Measurements from ENCODE around the gene CPA2. TPM values are rescaled to one million over a fixed set of nuclear protein-coding genes. Genes with fewer than 3 reads are reported as not detected.

CPA2 gene
- total RNA-seq, 4 donors from 2014 or later = 1.5 to 2.2 TPM; not detected in 2

- H3K4me3 ChIP-seq = no peak overlapping the region
- 59 to 63% methylated on average over 20 of the region's 20 CpGs for WGBS, 2 donors
- H3K27ac ChIP-seq = no peak overlapping the region
- H3K9me3 ChIP-seq = no peaks in the 10 kb centered on the region
- peaks cover 0 to 6% (median 0%) of the 10 kb centered on the region in 4 donors for H3K4me1 ChIP-seq
- H3K27me3 ChIP-seq = no peaks in the 10 kb centered on the region
- no peaks in the 10 kb centered on the region for H3K36me3 ChIP-seq
- no peak for DNase-seq (ENCODE audit: low spot score in 2 of 2)
- no peak for TF ChIP-seq CTCF (IDR thresholded peaks at IDR 0.05)
- no peak for TF ChIP-seq EP300 (IDR thresholded peaks at IDR 0.05)
- TF ChIP-seq POLR2A (IDR thresholded peaks at IDR 0.05) = no peak
These were observed 31.2 kb downstream of the CPA2 start for GRCh38 chr7:130297628-130298543.

GRCh38 chr7:130298544-130299326 lies 32.1 kb downstream of the CPA2 start:
- Histone ChIP-seq H3K9me3 (no peaks in the 10 kb centered on the region), H3K4me3 (no peak overlapping the region), H3K27ac (no peak overlapping the region), H3K4me1 (no peaks in the 10 kb centered on the region), H3K36me3 (no peaks in the 10 kb centered on the region), H3K27me3 (no peaks in the 10 kb centered on the region)
- DNase-seq (ENCODE audit: low spot score in 2 of 2) = no peak
- 87 to 92% methylated on average over 5 of the region's 5 CpGs for WGBS, 2 donors
- TF ChIP-seq POLR2A (IDR thresholded peaks at IDR 0.05) (no peak), CTCF (IDR thresholded peaks at IDR 0.05) (no peak), EP300 (IDR thresholded peaks at IDR 0.05) (no peak)

GRCh38 chr7:130299866-130300265 lies 33.2 kb downstream of the CPA2 start:
- 85 to 89% methylated on average over 7 of the region's 7 CpGs for WGBS, 2 donors
- Histone ChIP-seq H3K27ac (no peak overlapping the region), H3K9me3 (no peaks in the 10 kb centered on the region), H3K4me3 (no peak overlapping the region), H3K4me1 (no peaks in the 10 kb centered on the region), H3K36me3 (no peaks in the 10 kb centered on the region), H3K27me3 (no peaks in the 10 kb centered on the region)
- no peak for DNase-seq (ENCODE audit: low spot score in 2 of 2)
- TF ChIP-seq POLR2A (IDR thresholded peaks at IDR 0.05) = no peak
- no peak for TF ChIP-seq EP300 (IDR thresholded peaks at IDR 0.05)
- no peak for TF ChIP-seq CTCF (IDR thresholded peaks at IDR 0.05)

- Histone ChIP-seq H3K4me3 (no peak overlapping the region), H3K27ac (no peak overlapping the region), H3K36me3 (no peaks in the 10 kb centered on the region), H3K9me3 (no peaks in the 10 kb centered on the region), H3K4me1 (no peaks in the 10 kb centered on the region), H3K27me3 (no peaks in the 10 kb centered on the region)
- no peak for DNase-seq (ENCODE audit: low spot score in 2 of 2)
- WGBS, 2 donors = 66 to 69% methylated on average over 8 of the region's 8 CpGs
- TF ChIP-seq EP300 (IDR thresholded peaks at IDR 0.05) (no peak), POLR2A (IDR thresholded peaks at IDR 0.05) (no peak), CTCF (IDR thresholded peaks at IDR 0.05) (no peak)
These were observed 34.9 kb downstream of the CPA2 start for GRCh38 chr7:130301501-130302020.

GRCh38 chr7:130302649-130303048 lies 36.0 kb downstream of the CPA2 start:
- TF ChIP-seq EP300 (IDR thresholded peaks at IDR 0.05) (no peak), CTCF (IDR thresholded peaks at IDR 0.05) (no peak)
- no peak for DNase-seq (ENCODE audit: low spot score in 2 of 2)

More at GRCh38 chr7:130302649-130303048, 36.0 kb downstream of the CPA2 start:
- Histone ChIP-seq H3K4me3 (no peak overlapping the region), H3K36me3 (no peaks in the 10 kb centered on the region), H3K4me1 (no peaks in the 10 kb centered on the region), H3K9me3 (no peaks in the 10 kb centered on the region), H3K27ac (no peak overlapping the region), H3K27me3 (no peaks in the 10 kb centered on the region)

All from tibial nerve (tissue), 4 donors.